A549 (cell line): ENCODE data around the gene ZC3H12D. TPM values are rescaled to one million over a fixed set of nuclear protein-coding genes. Genes with fewer than 3 reads are reported as not detected.

Source experiments
- ATAC-seq, 2 experiments: fragments of 200-7000 bp in 1 of 2; fragments of >200 bp in 1 of 2; cut with Nextera tagmentation in 1 of 2; cut with Tn5 transposase in 1 of 2; 3 replicates each; pipeline versions ENCODE4 v1.8.0 to v1.9.1; 2018 to 2020; ENCODE audit warnings: mild to moderate bottlenecking in 1 of 2, moderate library complexity in 1 of 2
- CTCF ChIA-PET: fragments of 300-600 bp; sonication (Branson Sonifier 250); formaldehyde crosslinking; extraction: SDS; loops from one replicate; lab custom pipeline; 2021; ENCODE audit warnings: antibody characterized with exemption, inconsistent platforms; lab: Yijun Ruan, JAX
- POLR2A ChIA-PET: fragments of 350-600 bp; formaldehyde crosslinking; extraction: SDS; loops from one replicate; lab custom pipeline; 2021; ENCODE audit warnings: antibody characterized with exemption, inconsistent platforms; lab: Yijun Ruan, JAX
- DNase-seq, 2 experiments: peaks; one replicate each; pipeline versions ENCODE4 v3.0.0 to v3.0.0-alpha.2; 2011 to 2016; ENCODE audit warnings: low read depth in 1 of 2, low spot score in 1 of 2
- FAIRE-seq: peaks from 2 replicates; lab custom pipeline; 2011; peaks lifted over from hg19 to GRCh38; lab: Jason Lieb, UNC
- H3K27ac ChIP-seq, 2 experiments: fragments of >200 bp; sonication (Bioruptor Twin); formaldehyde crosslinking; 3 replicates each; pipeline ENCODE4 v1.5.1; 2016 to 2017
- H3K4me1 ChIP-seq: fragments of >200 bp; sonication (Bioruptor Twin); formaldehyde crosslinking; 3 replicates; pipeline ENCODE4 v1.6.1; 2016
- H3K4me2 ChIP-seq: fragments of >200 bp; sonication (Bioruptor Twin); formaldehyde crosslinking; 3 replicates; pipeline ENCODE4 v1.6.1; 2016
- H3K4me3 ChIP-seq: fragments of >200 bp; sonication (Bioruptor Twin); formaldehyde crosslinking; 3 replicates; pipeline ENCODE4 v1.5.1; 2016
- H3K9me3 ChIP-seq: fragments of >200 bp; sonication (Bioruptor Twin); formaldehyde crosslinking; 3 replicates; pipeline ENCODE4 v1.6.1; 2016
- CBX8 ChIP-seq: fragments of 200-600 bp; sonication (generic); IDR thresholded peaks from 2 replicates; pipeline ENCODE4 v1.6.1; 2016
- CHD2 ChIP-seq: fragments of 150-350 bp; IDR thresholded peaks from 2 replicates; pipeline ENCODE4 v1.6.1; 2014; ENCODE audit warnings: low read length; ENCODE audit not compliant: partially characterized antibody
- CHD4 ChIP-seq: fragments of 200-600 bp; sonication (generic); IDR thresholded peaks from 2 replicates; pipeline ENCODE4 v1.6.1; 2016; ENCODE audit warnings: antibody characterized with exemption, mild to moderate bottlenecking, borderline replicate concordance
- EP300 ChIP-seq, 2 experiments: fragments of >200 bp; sonication (Bioruptor Twin); formaldehyde crosslinking; IDR thresholded peaks; 2 replicates in 1 of 2; 3 replicates in 1 of 2; pipeline ENCODE4 v1.6.1; 2016 to 2017
- ESRRA ChIP-seq: fragments of 150-350 bp; IDR thresholded peaks from 2 replicates; pipeline ENCODE4 v1.6.1; 2014; ENCODE audit warnings: mild to moderate bottlenecking, low read length, borderline replicate concordance
- FOSB ChIP-seq: fragments of 250-450 bp; sonication (Bioruptor Pico); IDR thresholded peaks from 2 replicates; pipeline ENCODE4 v1.5.0; 2020; ENCODE audit warnings: mild to moderate bottlenecking, moderate library complexity
- FOXS1 ChIP-seq: fragments of 250-450 bp; sonication (Bioruptor Pico); IDR thresholded peaks from 2 replicates; pipeline ENCODE4 v1.5.0; 2020; ENCODE audit warnings: mild to moderate bottlenecking, moderate library complexity
- HEYL ChIP-seq: fragments of 250-450 bp; sonication (Bioruptor Pico); IDR thresholded peaks from 2 replicates; pipeline ENCODE4 v1.8.0; 2021; ENCODE audit warnings: mild to moderate bottlenecking, moderate library complexity
- KDM5A ChIP-seq: fragments of 200-600 bp; sonication (generic); IDR thresholded peaks from 2 replicates; pipeline ENCODE4 v1.6.1; 2016; ENCODE audit warnings: antibody characterized with exemption, mild to moderate bottlenecking
- MAFK ChIP-seq: fragments of 450-650 bp; IDR thresholded peaks from 2 replicates; pipeline ENCODE4 v1.6.1; 2014; ENCODE audit not compliant: partially characterized antibody
- PHF8 ChIP-seq: fragments of 200-600 bp; sonication (generic); IDR thresholded peaks from 2 replicates; pipeline ENCODE4 v1.6.1; 2016; ENCODE audit warnings: low read depth, mild to moderate bottlenecking, antibody characterized with exemption, moderate library complexity, borderline replicate concordance
- POLR2AphosphoS2 ChIP-seq: conservative IDR thresholded peaks from 2 replicates; pipeline ENCODE4 v1.6.1; 2012; ENCODE audit warnings: low read length, improper control_type of control experiment, inconsistent platforms
- RAD21 ChIP-seq, 2 experiments: fragments of >200 bp in 1 of 2; sonication (Bioruptor Twin) in 1 of 2; formaldehyde crosslinking in 1 of 2; IDR thresholded peaks in 1 of 2; conservative IDR thresholded peaks in 1 of 2; 2 replicates in 1 of 2; 3 replicates in 1 of 2; pipeline ENCODE4 v1.6.1; 2012 to 2018; ENCODE audit warnings: inconsistent platforms in 1 of 2
- RARB ChIP-seq: fragments of 250-450 bp; sonication (Bioruptor Pico); IDR thresholded peaks from 2 replicates; pipeline ENCODE4 v1.8.0; 2021; ENCODE audit warnings: mild to moderate bottlenecking, moderate library complexity
- SREBF2 ChIP-seq: fragments of 450-650 bp; IDR thresholded peaks from 2 replicates; pipeline ENCODE4 v1.6.1; 2014; ENCODE audit warnings: mild to moderate bottlenecking, moderate library complexity
- ZC3H11A ChIP-seq: fragments of 450-650 bp; IDR thresholded peaks from 2 replicates; pipeline ENCODE4 v1.6.1; 2014; ENCODE audit warnings: antibody characterized with exemption, mild to moderate bottlenecking
- ZFP36 ChIP-seq: fragments of 450-650 bp; IDR thresholded peaks from 2 replicates; pipeline ENCODE4 v1.6.1; 2014; ENCODE audit warnings: borderline replicate concordance; ENCODE audit not compliant: partially characterized antibody
- ZSCAN20 ChIP-seq: fragments of 250-450 bp; sonication (Bioruptor Pico); IDR thresholded peaks from 2 replicates; pipeline ENCODE4 v1.8.0; 2022; ENCODE audit warnings: mild to moderate bottlenecking, moderate library complexity
- WGBS: methylation state at CpG from one replicate; pipeline ENCODE4 v1.1.6; 2017; ENCODE audit errors: missing lambda C conversion rate; 5-methylcytosine and 5-hydroxymethylcytosine counted together
- polyA plus RNA-seq, 4 experiments: library from polyadenylated mRNA; depleted of rRNA in 3 of 4; stranded (reverse); fragments of >200 nt; fragmentation: RNase III in 1 of 4; extraction: RNeasy Plus Mini Kit Qiagen cat#74134 plus additional on column Dnase treatment in 1 of 4; gene quantifications; 2 replicates in 3 of 4; 3 replicates in 1 of 4; pipeline ENCODE4 v1.2.3, GENCODE V29; 2011 to 2017
- TF ChIP-seq, protein P1 (sequence below): IDR thresholded peaks from 2 replicates; pipeline ENCODE4 v1.6.1; 2012
- TF ChIP-seq, protein P2 (sequence below): fragments of >200 bp; sonication (Bioruptor Twin); formaldehyde crosslinking; IDR thresholded peaks from 2 replicates; pipeline ENCODE4 v1.6.1; 2016
- TF ChIP-seq, protein P3 (sequence below): fragments of 450-650 bp; IDR thresholded peaks from 2 replicates; pipeline ENCODE4 v1.6.1; 2014; ENCODE audit warnings: antibody characterized with exemption
- TF ChIP-seq, protein P4 (sequence below): fragments of >200 bp; sonication (Bioruptor Twin); formaldehyde crosslinking; IDR thresholded peaks from 3 replicates; pipeline ENCODE4 v1.5.1; 2016
- TF ChIP-seq, protein P5 (sequence below): fragments of 150-350 bp; IDR thresholded peaks from 2 replicates; pipeline ENCODE4 v1.6.1; 2014; ENCODE audit warnings: low read depth, mild to moderate bottlenecking, low read length

The ZC3H12D gene
- polyA plus RNA-seq, 2 of the 4 experiments (the other 2 are of a cell fraction), result 0.04 to 0.12 TPM

DNA sequence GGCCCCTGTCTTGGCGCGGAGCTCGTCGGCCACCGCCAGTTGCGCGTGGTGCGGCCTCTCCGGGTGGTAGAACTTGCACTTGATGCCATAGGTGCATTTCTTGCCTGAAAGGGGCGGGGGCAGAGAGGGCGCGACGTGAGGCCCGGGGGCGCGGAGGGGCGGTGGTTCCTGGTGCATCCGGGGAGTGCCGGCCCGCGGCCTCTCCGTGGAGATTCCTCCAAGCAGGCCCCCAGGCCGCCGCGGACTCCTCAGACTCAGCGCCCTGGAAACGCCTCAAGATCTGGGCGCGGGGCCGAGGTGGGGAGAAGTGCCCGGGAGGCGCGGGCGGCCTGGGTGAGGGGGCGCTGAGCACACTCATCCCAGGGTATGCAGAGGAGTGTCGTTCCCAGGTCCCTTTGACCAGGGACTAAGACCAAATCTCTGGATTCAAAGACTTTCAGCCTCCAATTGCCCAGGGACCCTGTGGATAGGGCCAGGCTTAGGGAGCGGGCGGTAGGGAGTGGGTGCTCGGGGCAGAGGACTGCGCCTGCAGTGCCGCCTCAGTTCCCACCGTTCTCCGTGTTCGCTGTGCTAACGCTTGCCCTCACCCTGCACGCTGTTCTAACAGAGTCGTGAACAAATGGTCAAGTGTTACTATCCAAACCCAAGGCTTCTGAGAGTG, 33.3 kb downstream of the ZC3H12D start:
- POLR2A ChIA-PET, result no interaction called here

DNA sequence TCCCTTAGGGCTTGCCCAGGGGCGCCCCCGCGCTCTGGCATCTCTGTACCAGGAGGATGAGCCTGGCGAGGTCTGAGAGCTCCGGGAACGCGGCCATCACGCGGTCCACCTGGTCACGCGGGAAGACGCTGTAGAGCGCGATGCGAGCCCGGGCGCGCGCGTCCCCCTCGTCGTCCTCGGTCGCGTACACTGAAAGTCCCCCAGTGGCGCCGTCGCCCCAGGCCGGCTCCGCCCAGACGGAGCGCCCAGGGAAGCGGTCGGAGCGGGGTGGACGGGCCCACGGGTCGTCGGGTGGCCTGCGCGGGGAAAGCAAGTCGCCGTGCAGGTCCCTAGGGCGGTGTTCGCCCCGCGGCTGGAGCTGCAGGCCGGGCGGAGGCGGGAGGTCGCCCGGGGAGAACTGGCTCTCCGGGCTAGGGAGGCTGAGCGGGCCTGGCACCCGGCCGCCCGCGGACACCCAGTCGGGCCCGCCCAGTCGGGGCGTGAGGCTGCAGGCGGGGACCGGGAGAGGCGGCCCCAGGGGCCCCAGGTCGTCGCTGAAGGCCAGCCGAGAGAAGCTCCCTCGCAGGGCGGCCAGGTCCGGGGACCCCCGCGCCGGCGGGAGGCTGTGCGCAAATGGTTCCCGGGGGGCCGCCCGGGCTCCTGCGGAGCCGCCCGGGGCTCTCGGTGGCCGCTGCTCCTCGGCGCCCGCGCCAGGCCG, 34.0 kb downstream of the ZC3H12D start:
- ChIA-PET POLR2A (no interaction called here), CTCF (no interaction called here)
- ATAC-seq (no peak), FAIRE-seq (no peak), DNase-seq (no peak)
- H3K27ac ChIP-seq, result no peak overlapping the region
- no peak overlapping the region for H3K4me3 ChIP-seq
- H3K9me3 ChIP-seq, result no peaks in the 10 kb centered on the region
- H3K4me1 ChIP-seq, result peaks cover 3% of the 10 kb centered on the region; the same call in 1 of the 3 replicates
- 81% methylated on average over 55 of the region's 89 CpGs for WGBS
- TF ChIP-seq EP300 (IDR thresholded peaks at IDR 0.05) (no peak), CHD2 (no peak), ZC3H11A (no peak), ZFP36 (no peak), MAFK (no peak), PHF8 (no peak), RAD21 (conservative IDR thresholded peaks at IDR 0.05 in 1 of 2, IDR thresholded peaks at IDR 0.05 in 1 of 2) (no peak)
- TF ChIP-seq, protein P1, sequence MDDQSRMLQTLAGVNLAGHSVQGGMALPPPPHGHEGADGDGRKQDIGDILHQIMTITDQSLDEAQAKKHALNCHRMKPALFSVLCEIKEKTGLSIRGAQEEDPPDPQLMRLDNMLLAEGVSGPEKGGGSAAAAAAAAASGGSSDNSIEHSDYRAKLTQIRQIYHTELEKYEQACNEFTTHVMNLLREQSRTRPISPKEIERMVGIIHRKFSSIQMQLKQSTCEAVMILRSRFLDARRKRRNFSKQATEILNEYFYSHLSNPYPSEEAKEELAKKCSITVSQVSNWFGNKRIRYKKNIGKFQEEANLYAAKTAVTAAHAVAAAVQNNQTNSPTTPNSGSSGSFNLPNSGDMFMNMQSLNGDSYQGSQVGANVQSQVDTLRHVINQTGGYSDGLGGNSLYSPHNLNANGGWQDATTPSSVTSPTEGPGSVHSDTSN, result no peak
- TF ChIP-seq, protein P2, sequence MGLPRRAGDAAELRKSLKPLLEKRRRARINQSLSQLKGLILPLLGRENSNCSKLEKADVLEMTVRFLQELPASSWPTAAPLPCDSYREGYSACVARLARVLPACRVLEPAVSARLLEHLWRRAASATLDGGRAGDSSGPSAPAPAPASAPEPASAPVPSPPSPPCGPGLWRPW, result no peak
- H3K4me2 ChIP-seq, result no peak overlapping the region

More for the DNA sequence above, 33.3 kb downstream of the ZC3H12D start:
- Histone ChIP-seq H3K4me3 (no peak overlapping the region), H3K27ac (no peak overlapping the region), H3K4me1 (peaks cover 3% of the 10 kb centered on the region; the same call in 1 of the 3 replicates), H3K4me2 (no peak overlapping the region), H3K9me3 (no peaks in the 10 kb centered on the region)
- DNase-seq (no peak), FAIRE-seq (no peak), ATAC-seq (no peak)
- 93% methylated on average over 29 of the region's 47 CpGs for WGBS
- CTCF ChIA-PET, result no interaction called here
- TF ChIP-seq CHD4 (no peak), ESRRA (no peak), ZSCAN20 (CRISPR knock-in tag) (no peak), KDM5A (no peak), FOSB (CRISPR knock-in tag) (no peak), CBX8 (no peak), POLR2AphosphoS2 (no peak)

DNA sequence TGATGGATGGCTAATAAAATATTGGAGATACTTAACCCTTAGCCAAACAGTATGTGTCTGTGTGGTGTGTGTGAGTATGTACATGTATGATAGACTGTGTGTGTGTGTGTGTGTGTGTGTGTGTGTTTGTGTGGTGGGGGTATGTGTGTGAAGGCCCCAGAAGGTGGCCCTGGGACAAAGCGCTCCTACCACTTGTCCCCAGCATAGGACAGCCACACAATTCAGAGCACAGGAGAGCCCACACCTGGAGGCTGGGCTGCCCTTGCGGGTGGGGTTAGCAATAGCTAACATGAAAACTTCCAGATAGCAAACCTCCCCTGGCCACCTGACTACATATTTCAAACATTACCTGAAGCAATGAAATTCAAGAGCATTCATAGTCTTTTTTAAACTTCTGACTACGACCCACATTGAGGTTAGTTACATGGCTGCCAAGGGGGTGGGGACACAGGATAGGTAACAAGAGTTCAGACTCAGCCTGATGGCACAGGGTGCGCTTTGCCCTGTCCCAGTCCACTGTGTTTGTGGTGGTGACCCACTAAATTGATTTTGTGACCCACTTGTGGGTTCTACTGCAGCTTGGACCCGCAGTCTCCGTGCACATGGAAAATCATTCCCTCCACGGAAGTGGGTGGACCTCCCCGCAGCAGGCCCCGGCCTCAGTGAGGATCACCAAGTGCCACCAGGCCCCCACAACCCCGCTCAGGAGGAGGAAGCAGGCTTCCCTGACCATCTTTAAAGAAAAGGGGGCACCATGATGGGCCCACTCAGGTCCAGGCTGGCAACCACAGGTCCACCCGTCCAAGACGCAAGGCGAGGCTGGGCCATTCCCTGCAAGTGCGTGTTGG, 34.8 kb downstream of the ZC3H12D start:
- POLR2A ChIA-PET, result no interaction called here
- CTCF ChIA-PET, result interaction anchor here (0.7 to 5.6 kb wide), 3 partner anchors 18 to 30 kb away, joined by 3 to 23 read pairs (median 3); no protein-coding TSS in a partner anchor
- WGBS, result 89% methylated on average over 6 of the region's 14 CpGs
- FAIRE-seq, result no peak
- no peak for ATAC-seq
- TF ChIP-seq EP300 (IDR thresholded peaks at IDR 0.05), result no peak
- no peak for TF ChIP-seq SREBF2
- TF ChIP-seq, protein P3, sequence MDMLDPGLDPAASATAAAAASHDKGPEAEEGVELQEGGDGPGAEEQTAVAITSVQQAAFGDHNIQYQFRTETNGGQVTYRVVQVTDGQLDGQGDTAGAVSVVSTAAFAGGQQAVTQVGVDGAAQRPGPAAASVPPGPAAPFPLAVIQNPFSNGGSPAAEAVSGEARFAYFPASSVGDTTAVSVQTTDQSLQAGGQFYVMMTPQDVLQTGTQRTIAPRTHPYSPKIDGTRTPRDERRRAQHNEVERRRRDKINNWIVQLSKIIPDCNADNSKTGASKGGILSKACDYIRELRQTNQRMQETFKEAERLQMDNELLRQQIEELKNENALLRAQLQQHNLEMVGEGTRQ, result no peak
- no peak for TF ChIP-seq ESRRA
- no peak for TF ChIP-seq RARB
- TF ChIP-seq, protein P4, sequence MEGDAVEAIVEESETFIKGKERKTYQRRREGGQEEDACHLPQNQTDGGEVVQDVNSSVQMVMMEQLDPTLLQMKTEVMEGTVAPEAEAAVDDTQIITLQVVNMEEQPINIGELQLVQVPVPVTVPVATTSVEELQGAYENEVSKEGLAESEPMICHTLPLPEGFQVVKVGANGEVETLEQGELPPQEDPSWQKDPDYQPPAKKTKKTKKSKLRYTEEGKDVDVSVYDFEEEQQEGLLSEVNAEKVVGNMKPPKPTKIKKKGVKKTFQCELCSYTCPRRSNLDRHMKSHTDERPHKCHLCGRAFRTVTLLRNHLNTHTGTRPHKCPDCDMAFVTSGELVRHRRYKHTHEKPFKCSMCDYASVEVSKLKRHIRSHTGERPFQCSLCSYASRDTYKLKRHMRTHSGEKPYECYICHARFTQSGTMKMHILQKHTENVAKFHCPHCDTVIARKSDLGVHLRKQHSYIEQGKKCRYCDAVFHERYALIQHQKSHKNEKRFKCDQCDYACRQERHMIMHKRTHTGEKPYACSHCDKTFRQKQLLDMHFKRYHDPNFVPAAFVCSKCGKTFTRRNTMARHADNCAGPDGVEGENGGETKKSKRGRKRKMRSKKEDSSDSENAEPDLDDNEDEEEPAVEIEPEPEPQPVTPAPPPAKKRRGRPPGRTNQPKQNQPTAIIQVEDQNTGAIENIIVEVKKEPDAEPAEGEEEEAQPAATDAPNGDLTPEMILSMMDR, result no peak
- no peak for TF ChIP-seq HEYL (CRISPR knock-in tag)
- no peak for TF ChIP-seq FOSB (CRISPR knock-in tag)
- TF ChIP-seq, protein P5, sequence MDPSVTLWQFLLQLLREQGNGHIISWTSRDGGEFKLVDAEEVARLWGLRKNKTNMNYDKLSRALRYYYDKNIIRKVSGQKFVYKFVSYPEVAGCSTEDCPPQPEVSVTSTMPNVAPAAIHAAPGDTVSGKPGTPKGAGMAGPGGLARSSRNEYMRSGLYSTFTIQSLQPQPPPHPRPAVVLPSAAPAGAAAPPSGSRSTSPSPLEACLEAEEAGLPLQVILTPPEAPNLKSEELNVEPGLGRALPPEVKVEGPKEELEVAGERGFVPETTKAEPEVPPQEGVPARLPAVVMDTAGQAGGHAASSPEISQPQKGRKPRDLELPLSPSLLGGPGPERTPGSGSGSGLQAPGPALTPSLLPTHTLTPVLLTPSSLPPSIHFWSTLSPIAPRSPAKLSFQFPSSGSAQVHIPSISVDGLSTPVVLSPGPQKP, result no peak
- TF ChIP-seq FOXS1 (CRISPR knock-in tag), result no peak
- TF ChIP-seq KDM5A, result no peak
- TF ChIP-seq, protein P2, result no peak
- no peak for DNase-seq
- no peaks in the 10 kb centered on the region for H3K9me3 ChIP-seq
- no peak overlapping the region for H3K4me3 ChIP-seq
- no peak overlapping the region for H3K27ac ChIP-seq
- no peak overlapping the region for H3K4me2 ChIP-seq
- peaks cover 3% of the 10 kb centered on the region; the same call in 1 of the 3 replicates for H3K4me1 ChIP-seq
